Measurements from ENCODE around the gene COA8.

COA8 gene

GRCh38 chr14:103537175-103537990, 25.4 kb upstream of the COA8 start:
- no peak for DNase-seq

- DNase-seq = no peak
Observed at GRCh38 chr14:103538291-103539055, 24.3 kb upstream of the COA8 start.

- DNase-seq = no peak
Observed at GRCh38 chr14:103539056-103539825, 23.5 kb upstream of the COA8 start.

- no peak for DNase-seq
Observed at GRCh38 chr14:103540821-103541708, 21.7 kb upstream of the COA8 start.

GRCh38 chr14:103541709-103542604, 20.8 kb upstream of the COA8 start:
- DNase-seq = no peak

- DNase-seq = no peak
Observed at GRCh38 chr14:103542605-103543088, 20.1 kb upstream of the COA8 start.

GRCh38 chr14:103543140-103543539, 19.6 kb upstream of the COA8 start:
- no peak for DNase-seq

- no peak for DNase-seq
Observed at GRCh38 chr14:103543721-103544387, 18.9 kb upstream of the COA8 start.

GRCh38 chr14:103544388-103545218, 18.2 kb upstream of the COA8 start:
- no peak for DNase-seq

- no peak for DNase-seq
Observed at GRCh38 chr14:103545219-103545914, 17.4 kb upstream of the COA8 start.

- DNase-seq = no peak
Observed at GRCh38 chr14:103545915-103546651, 16.7 kb upstream of the COA8 start.

- DNase-seq = peak; percentile 37
Observed at GRCh38 chr14:103546652-103547454, 15.9 kb upstream of the COA8 start.

GRCh38 chr14:103547455-103547940, 15.3 kb upstream of the COA8 start:
- DNase-seq = no peak

GRCh38 chr14:103547941-103548462, 14.8 kb upstream of the COA8 start:
- DNase-seq = no peak

GRCh38 chr14:103548463-103549351, 14.1 kb upstream of the COA8 start:
- no peak for DNase-seq
